HG02798 (cell line): Measurements from ENCODE around the gene PDZD4.

Experiments
- ATAC-seq: cut with Tn5 transposase; IDR thresholded peaks from one replicate; pipeline ENCODE4 v1.9.1; 2021; ENCODE audit warnings: mild to moderate bottlenecking; ENCODE audit not compliant: unreplicated experiment, poor library complexity

PDZD4 gene

GRCh38 chrX:153868576-153869472 lies 38.5 kb upstream of the PDZD4 start:
- ATAC-seq = no peak

- no peak for ATAC-seq
These were observed 37.3 kb upstream of the PDZD4 start for GRCh38 chrX:153867671-153868070.

GRCh38 chrX:153867139-153867538 lies 36.8 kb upstream of the PDZD4 start:
- ATAC-seq = no peak

GRCh38 chrX:153866302-153867019 lies 36.1 kb upstream of the PDZD4 start:
- ATAC-seq = no peak

GRCh38 chrX:153865685-153866084 lies 35.3 kb upstream of the PDZD4 start:
- ATAC-seq = no peak

GRCh38 chrX:153865321-153865580 lies 34.9 kb upstream of the PDZD4 start:
- ATAC-seq = no peak

GRCh38 chrX:153864561-153865320 lies 34.4 kb upstream of the PDZD4 start:
- ATAC-seq = no peak

- no peak for ATAC-seq
These were observed 33.8 kb upstream of the PDZD4 start for GRCh38 chrX:153864101-153864500.

GRCh38 chrX:153863251-153863991 lies 33.1 kb upstream of the PDZD4 start:
- ATAC-seq = no peak

GRCh38 chrX:153862369-153863250 lies 32.3 kb upstream of the PDZD4 start:
- ATAC-seq = no peak

- no peak for ATAC-seq
These were observed 31.5 kb upstream of the PDZD4 start for GRCh38 chrX:153861733-153862310.

- no peak for ATAC-seq
These were observed 30.8 kb upstream of the PDZD4 start for GRCh38 chrX:153861151-153861550.

- ATAC-seq = no peak
These were observed 27.1 kb upstream of the PDZD4 start for GRCh38 chrX:153857348-153857903.

GRCh38 chrX:153854702-153855101 lies 24.4 kb upstream of the PDZD4 start:
- ATAC-seq = no peak

GRCh38 chrX:153853902-153854267 lies 23.5 kb upstream of the PDZD4 start:
- no peak for ATAC-seq

GRCh38 chrX:153853180-153853901 lies 23.0 kb upstream of the PDZD4 start:
- ATAC-seq = no peak

- no peak for ATAC-seq
These were observed 21.6 kb upstream of the PDZD4 start for GRCh38 chrX:153851981-153852380.

GRCh38 chrX:153848325-153848724 lies 18.0 kb upstream of the PDZD4 start:
- ATAC-seq = no peak
